ENCODE measurements around the gene CMTM1.
"Not testable (repeated sequence)": the region's sequence is repeated elsewhere in the genome, so short reads cannot be mapped to it uniquely, and the experiment has no call there.

CMTM1 gene

GRCh38 chr16:66594739-66595138, 28.5 kb downstream of the CMTM1 start:
- no peak for DNase-seq

DNA sequence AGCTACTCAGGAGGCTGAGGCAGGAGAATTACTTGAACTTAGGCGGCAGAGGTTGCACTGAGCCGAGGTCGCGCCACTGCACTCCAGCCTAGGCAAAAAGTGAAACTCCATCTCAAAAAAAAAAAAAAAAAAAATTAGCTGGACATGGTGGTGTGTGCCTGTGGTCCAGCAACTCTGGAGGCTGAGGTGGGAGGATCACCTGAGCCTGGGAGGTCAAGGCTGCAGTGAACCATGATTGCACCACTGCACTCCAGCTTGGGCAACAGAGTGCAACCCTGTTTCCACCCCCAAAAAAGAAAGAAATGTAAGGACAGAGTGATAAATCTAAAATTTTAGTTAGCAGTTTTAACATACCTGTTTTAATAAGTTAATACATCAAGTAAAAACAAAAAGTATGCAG, 30.3 kb downstream of the CMTM1 start:
- DNase-seq: not testable (repeated sequence)

DNA sequence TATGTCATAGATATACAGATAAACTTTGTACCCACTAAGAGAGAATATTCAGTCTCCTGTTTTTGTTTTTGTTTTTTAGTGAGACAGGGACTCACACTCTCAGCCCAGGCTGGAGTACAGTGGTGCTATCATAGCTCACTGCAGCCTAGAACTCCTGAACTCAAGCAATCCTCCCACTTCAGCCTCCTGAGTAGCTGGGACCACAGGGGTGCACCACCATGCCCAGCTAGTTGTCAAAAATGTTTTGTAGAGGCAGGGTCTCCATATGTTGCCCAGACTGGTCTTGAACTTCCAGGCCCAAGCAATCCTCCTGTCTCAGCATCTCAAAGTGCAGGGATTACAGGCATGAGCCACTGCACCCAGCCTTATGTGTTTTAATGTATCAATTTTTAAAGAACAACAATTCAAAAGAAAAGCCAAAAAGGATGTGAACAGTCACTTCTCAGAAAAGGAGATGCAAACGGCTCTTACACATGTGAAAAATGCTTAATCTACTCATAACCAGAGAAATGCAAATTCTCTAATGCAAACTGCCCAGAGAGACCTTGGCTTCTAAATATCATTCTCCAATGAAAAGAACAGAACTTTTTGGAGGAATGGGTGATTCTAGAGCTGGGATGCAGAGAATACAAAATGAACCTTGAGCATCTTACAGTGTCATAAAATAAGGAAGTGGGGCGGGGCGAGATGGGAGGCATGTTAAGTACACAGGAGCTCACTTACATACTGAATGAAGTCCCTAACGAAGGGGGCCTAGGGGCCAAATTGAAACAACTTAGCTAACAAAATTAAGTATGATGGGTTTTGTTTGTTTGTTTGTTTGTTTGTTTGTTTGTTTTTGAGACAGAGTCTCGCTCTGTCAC, 31.0 kb downstream of the CMTM1 start:
- no peak for DNase-seq

- DNase-seq: no peak
Measured at GRCh38 chr16:66598111-66598510, 31.9 kb downstream of the CMTM1 start.

- no peak for DNase-seq
Measured at GRCh38 chr16:66599726-66600125, 33.5 kb downstream of the CMTM1 start.

GRCh38 chr16:66600477-66600876, 34.2 kb downstream of the CMTM1 start:
- no peak for DNase-seq

GRCh38 chr16:66601471-66601870, 35.2 kb downstream of the CMTM1 start:
- no peak for DNase-seq

DNA sequence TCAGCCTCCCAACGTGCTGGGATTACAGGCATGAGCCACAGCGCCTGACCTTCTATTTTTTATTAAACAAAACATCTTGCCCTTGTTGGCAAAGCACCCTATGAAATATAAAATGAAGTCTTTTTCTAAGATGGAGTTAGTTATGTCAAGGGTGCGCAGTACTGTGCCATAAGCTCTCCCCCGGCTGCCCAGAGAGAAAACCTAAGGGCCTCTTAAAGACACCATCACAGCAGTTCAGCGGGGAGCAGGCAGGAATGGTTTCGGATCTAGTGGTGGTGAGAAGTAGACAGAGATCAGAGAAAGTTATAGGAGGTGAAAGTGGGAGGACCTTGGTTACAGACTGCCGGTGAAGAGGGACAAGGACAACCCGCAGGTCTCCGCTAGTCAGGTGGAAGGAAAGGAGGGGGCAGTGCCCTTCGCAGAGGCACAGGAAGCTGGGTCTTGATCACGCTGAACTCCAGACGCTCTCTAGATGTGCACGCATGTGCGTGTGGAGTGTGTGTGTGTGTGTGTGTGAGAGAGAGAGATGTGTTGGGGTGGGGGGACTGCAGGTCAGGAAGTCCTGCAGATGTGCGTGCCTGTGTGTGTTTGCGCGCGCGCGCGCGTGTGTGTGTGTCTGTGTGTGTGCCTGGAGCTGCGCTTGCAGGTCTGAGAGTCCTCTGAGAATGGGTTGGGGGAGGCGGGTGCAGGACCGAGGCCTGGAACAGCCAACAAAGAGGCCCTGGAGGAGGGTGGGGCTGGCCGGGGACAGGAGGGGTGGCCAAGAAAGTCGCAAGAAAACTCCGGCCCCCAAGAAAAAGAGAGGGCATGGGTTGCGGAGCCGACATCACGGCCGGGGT, 37.5 kb downstream of the CMTM1 start:
- peak; percentile 41 for DNase-seq

DNA sequence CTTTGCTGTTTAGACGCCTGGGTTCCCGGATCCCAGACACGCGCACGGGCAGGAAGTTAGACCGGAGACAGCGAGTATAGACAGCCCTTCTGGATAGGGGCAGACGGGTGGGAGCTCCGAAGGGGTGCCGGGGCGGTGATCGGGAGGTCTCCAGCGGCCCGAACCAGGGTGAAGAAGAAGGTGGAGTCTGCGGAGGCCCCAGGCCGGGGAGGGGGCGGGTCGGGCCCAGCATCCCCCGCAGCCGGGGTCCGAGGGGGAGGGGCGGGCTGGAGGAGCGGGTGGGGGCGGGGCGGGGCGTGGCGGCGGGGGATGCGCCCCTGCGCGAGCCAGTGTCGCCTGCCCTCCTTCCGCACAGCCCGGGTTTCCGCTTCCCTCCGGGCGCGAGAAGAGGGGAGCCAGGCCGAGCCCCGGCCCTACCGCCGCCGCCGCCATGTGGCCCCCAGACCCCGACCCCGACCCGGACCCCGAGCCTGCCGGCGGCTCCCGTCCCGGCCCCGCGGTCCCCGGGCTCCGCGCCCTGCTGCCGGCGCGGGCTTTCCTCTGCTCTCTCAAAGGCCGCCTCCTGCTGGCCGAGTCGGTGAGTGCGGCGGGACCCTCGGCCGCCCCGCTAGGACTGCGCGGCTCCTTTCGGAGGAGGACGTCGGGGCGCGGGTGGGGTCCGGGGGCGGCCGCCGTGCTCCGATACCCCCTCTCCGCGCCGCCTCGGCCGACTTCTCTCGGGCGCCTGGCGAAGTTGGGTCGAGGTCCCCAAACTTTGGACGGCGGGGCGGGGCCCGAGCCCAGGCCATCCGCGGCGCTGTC, 38.3 kb downstream of the CMTM1 start, which contains the start of gene CMTM3:
TSS of gene CMTM3 (plus strand) at position 329 of the 801 bp plus-strand sequence. CDS start at position 431, 102 bp downstream.
- peak; percentile 50 for DNase-seq

- DNase-seq: no peak
Measured at GRCh38 chr16:66605177-66605978, 39.1 kb downstream of the CMTM1 start.

DNA sequence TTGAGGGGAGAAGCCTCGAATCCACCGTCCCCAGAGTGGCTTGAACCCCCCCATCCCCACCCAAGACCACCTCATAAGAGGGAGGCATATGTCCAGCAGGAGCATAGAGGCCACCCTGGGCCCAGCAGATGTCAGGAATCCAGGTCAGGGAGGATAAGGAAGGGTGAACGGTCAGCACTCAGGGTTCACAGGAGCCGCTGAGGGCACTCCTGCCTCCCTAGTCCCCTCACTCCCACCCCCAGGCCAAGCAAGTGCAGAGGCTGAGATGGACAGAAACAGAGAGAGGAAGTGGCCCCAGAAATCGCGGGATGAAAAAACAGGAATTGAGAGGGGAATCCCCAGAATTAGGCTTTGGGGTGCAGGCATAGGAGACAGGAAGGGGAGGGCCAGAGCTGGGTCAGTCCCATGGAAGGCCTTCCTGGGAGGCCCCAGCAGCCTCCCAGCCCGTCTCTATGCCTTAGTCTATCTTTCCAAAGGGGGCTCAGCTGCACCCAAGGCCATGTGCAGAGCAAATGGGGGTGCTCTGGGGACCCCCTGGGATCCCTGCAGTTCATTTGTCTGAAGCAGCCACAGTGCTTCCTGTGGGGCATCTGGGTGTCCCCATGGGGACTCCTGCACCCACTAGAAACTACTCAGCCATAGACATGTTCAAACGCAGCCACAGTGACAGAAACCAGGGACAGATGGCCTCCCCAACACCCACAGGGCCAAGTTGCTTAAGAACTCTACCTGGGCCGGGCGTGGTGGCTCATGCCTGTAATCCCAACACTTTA, 39.9 kb downstream of the CMTM1 start:
- DNase-seq: no peak

GRCh38 chr16:66608241-66609138, 42.3 kb downstream of the CMTM1 start:
- peak; percentile 65 for DNase-seq

- no peak for DNase-seq
Measured at GRCh38 chr16:66609139-66609510, 42.9 kb downstream of the CMTM1 start.

DNA sequence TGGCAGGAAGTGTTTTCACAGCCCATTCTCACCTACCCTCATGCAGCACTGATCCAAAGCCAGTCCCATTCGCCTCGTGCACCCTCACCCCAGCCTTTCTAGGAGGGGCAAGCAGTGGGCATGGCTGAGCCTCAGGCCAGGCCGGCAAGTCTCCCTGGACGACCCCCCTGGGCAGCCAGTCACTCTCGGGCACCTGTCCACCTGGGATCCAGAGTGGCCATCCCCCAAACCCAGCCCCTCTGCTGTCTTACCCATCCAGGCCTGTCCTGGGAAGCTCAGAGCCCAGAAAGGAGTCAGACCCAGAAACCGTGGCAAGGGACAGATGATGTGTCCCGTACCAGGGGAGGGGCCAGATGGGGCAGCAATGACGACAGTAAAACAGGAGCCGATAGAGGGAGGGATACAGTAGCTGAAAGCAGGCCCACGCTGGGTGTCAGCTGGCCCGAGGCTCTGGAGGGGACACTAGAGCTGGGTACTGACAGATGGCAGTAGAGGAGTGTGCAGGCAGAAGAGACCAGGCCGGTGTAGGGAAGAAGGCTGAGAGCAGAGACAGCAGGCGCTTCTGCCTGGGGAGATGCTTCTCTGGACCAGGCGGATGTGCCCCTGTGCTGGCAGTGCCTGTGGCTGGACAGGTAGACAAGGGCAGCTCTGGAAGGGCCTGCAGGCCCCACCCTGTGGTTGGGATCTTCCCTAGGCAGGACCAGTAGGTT, 44.0 kb downstream of the CMTM1 start:
- no peak for DNase-seq

DNA sequence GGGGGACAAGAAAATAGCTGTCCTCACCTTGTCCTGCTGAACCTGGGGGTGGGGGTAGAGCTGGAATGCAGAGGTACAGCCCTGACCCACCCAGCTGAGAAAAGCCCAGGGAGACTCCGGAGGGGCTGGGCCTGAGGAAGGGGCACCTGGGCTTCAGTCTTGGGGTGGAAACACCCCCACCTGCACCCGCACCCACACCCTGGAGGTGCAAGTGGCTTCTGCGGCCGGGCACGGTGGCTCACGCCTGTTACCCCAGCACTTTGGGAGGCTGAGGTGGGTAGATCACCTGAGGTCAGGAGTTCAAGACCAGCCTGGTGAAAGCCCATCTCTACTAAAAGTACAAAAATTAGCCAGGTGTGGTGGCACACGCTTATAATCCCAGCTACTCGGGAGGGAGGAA, 45.7 kb downstream of the CMTM1 start:
- not testable (repeated sequence) for DNase-seq

DNA sequence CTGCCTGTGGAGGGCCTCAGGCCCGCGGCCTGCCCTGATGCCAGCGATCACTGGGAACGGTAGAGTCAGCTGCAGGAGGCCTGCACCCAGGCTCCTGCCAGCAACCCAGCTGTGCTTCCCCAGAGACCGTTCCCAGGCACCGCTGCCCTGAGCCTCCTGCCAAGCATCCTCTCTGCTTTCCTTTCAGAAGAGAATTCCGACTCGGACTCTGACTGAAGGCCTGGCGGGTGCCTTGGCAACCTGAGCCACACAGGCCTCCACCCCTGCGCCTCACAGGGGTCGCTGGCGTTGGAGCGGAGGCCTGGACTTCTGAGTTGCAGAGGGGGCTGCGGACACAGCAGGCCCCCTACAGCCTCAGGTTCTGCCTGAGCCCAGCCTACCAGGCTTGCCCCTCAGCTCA, 46.2 kb downstream of the CMTM1 start:
- DNase-seq: no peak

GRCh38 chr16:66614161-66614802, 48.0 kb downstream of the CMTM1 start:
- DNase-seq: no peak

DNA sequence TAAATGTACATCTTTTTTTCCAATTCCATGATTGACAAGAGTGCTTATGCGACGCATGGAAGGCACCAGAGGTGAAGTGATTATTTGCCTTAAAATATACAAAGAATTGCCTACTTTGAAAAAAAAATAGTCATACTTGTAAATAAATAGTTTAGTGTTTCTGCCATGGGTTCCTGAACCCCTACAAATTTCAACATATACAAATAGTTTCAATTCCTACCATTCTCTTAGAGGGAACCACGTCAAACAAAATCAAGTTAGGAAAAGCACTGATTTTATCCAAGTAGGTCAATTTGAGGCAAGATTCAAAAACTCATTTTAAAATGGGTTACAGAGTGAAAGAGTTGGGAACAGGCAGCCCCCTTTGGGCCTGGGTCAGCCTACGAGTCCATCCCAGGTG, 49.9 kb downstream of the CMTM1 start:
- DNase-seq: no peak

GRCh38 chr16:66616592-66616991, 50.4 kb downstream of the CMTM1 start:
- no peak for DNase-seq
